ENCODE data around the gene OR8B12.

The OR8B12 gene

DNA sequence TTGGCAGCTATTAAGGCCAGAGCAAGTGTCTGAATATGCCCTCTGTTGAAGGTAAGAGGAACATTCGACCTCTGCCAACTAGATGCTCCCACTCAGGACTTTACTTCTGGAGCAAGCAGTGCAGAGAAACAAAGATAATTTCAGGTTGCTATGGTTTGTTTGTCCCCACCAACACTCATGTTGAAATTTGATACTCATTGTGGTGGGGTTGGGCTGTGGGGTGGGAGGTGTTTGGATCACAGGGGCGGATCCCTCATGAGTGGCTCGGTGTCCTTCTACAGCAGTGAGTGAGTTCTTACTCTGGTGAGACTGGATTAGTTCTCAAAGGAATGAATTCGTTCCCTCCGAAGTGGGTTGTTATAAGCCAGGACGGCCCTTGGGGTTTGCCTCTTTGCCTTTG lies 38.4 kb upstream of the OR8B12 start:
- no peaks in the 10 kb centered on the region for H3K36me3 ChIP-seq (ENCODE audit: insufficient read depth, insufficient read length, low read length)
- TF ChIP-seq ZNF274 (IDR thresholded peaks at IDR 0.05; ENCODE audit: low read depth, low read length), result no peak
- H3K4me1 ChIP-seq (ENCODE audit: insufficient read depth, insufficient read length), result no peaks in the 10 kb centered on the region
- no peak overlapping the region for H3K4me3 ChIP-seq (ENCODE audit: insufficient read length, low read depth)
- H3K9ac ChIP-seq (ENCODE audit: insufficient read length, low read depth), result no peak overlapping the region
- H3K9me3 ChIP-seq (ENCODE audit: insufficient read depth, low read length), result no peaks in the 10 kb centered on the region
- no peak for DNase-seq (ENCODE audit: low read depth, low spot score)
- H3K27me3 ChIP-seq (ENCODE audit: insufficient read depth, insufficient read length), result no peaks in the 10 kb centered on the region

DNA sequence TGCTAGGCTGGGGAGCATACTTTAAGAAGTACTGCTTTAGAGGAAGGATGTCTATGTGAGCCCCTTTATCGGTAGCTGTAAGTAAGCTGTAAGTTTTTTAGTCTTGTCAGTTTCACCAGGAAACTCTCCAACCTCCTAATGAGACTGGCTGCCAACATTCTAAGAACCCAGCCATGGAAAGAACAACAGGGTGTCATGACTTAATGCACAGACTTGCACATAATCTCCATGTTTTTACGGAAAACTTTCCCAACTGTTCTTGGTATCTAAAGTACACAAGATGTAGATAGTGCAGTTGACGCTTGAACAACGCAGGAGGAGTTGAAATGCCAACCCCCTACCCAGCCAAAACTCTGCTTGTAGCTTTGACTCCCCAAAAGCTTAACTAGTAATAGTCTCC lies 35.3 kb upstream of the OR8B12 start:
- DNase-seq (ENCODE audit: low read depth, low spot score), result no peak
- Histone ChIP-seq H3K9me3 (ENCODE audit: insufficient read depth, low read length) (no peaks in the 10 kb centered on the region), H3K27me3 (ENCODE audit: insufficient read depth, insufficient read length) (no peaks in the 10 kb centered on the region), H3K4me1 (ENCODE audit: insufficient read depth, insufficient read length) (no peaks in the 10 kb centered on the region), H3K4me3 (ENCODE audit: insufficient read length, low read depth) (no peak overlapping the region), H3K9ac (ENCODE audit: insufficient read length, low read depth) (no peak overlapping the region), H3K36me3 (ENCODE audit: insufficient read depth, insufficient read length, low read length) (no peaks in the 10 kb centered on the region)
- no peak for TF ChIP-seq SUZ12 (IDR thresholded peaks at IDR 0.05; ENCODE audit: extremely low read depth, insufficient read depth, insufficient read length)
- TF ChIP-seq ZNF274 (IDR thresholded peaks at IDR 0.05; ENCODE audit: low read depth, low read length), result no peak
- no peak for TF ChIP-seq YY1 (IDR thresholded peaks at IDR 0.05; ENCODE audit: insufficient read depth, insufficient read length)

DNA sequence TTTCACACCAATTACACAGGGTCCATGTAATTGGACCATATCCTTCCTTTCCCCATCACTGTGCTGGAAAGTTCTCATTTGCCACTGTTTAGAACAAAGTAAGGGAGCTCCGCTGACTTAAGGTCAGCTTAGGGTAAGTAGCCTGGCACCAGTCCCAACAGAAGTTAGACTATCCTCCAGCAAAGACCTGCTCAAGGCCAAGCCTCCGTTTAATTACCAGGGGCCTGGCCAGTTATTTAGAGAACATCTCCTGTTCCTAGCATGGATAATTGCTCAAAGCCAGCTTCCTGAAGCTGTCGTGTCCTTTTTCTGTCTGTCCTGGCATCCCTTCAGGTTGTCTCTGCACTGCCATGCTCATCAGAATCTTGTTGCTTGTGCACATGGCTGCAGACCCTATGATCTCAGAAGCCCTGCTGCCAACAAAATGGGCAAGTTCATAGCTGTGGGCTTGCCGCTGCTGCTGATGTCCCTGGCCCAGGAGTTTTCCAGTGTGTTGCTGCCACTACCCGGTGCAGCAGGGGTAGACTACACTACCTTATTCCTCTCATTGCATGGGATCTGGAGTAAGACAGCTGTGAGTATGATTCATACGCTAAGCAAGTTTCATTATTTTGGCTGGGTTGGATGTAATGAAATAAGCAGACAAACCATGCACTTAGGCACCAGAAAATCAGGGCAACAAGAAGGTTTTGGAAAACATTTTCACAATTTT lies 34.4 kb upstream of the OR8B12 start:
- no peak for DNase-seq (ENCODE audit: low read depth, low spot score)
- H3K4me1 ChIP-seq (ENCODE audit: insufficient read depth, insufficient read length), result no peaks in the 10 kb centered on the region
- no peak overlapping the region for H3K9ac ChIP-seq (ENCODE audit: insufficient read length, low read depth)
- TF ChIP-seq YY1 (IDR thresholded peaks at IDR 0.05; ENCODE audit: insufficient read depth, insufficient read length) (no peak), ZNF274 (IDR thresholded peaks at IDR 0.05; ENCODE audit: low read depth, low read length) (no peak), SUZ12 (IDR thresholded peaks at IDR 0.05; ENCODE audit: extremely low read depth, insufficient read depth, insufficient read length) (no peak)
- no peaks in the 10 kb centered on the region for H3K36me3 ChIP-seq (ENCODE audit: insufficient read depth, insufficient read length, low read length)
- H3K27me3 ChIP-seq (ENCODE audit: insufficient read depth, insufficient read length), result no peaks in the 10 kb centered on the region
- no peak overlapping the region for H3K4me3 ChIP-seq (ENCODE audit: insufficient read length, low read depth)
- no peaks in the 10 kb centered on the region for H3K9me3 ChIP-seq (ENCODE audit: insufficient read depth, low read length)

GRCh38 chr11:124570160-124570559 lies 26.7 kb upstream of the OR8B12 start:
- DNase-seq (ENCODE audit: low read depth, low spot score), result no peak
- no peak for TF ChIP-seq YY1 (IDR thresholded peaks at IDR 0.05; ENCODE audit: insufficient read depth, insufficient read length)
- TF ChIP-seq ZNF274 (IDR thresholded peaks at IDR 0.05; ENCODE audit: low read depth, low read length), result no peak
- TF ChIP-seq SUZ12 (IDR thresholded peaks at IDR 0.05; ENCODE audit: extremely low read depth, insufficient read depth, insufficient read length), result no peak
- no peaks in the 10 kb centered on the region for H3K4me1 ChIP-seq (ENCODE audit: insufficient read depth, insufficient read length)

GRCh38 chr11:124569697-124570096 lies 26.2 kb upstream of the OR8B12 start, which contains the start of gene OR8A1:
OR8A1 (plus strand) TSS chr11:124569997; CDS start chr11:124570120, 123 bp downstream.
- no peak for DNase-seq (ENCODE audit: low read depth, low spot score)
- Histone ChIP-seq H3K36me3 (ENCODE audit: insufficient read depth, insufficient read length, low read length) (no peaks in the 10 kb centered on the region), H3K9me3 (ENCODE audit: insufficient read depth, low read length) (no peaks in the 10 kb centered on the region), H3K9ac (ENCODE audit: insufficient read length, low read depth) (no peak within 1 kb of the TSS), H3K4me3 (ENCODE audit: insufficient read length, low read depth) (no peak within 1 kb of the TSS), H3K27me3 (ENCODE audit: insufficient read depth, insufficient read length) (no peaks in the 10 kb centered on the region), H3K4me1 (ENCODE audit: insufficient read depth, insufficient read length) (no peaks in the 10 kb centered on the region)
- TF ChIP-seq SUZ12 (IDR thresholded peaks at IDR 0.05; ENCODE audit: extremely low read depth, insufficient read depth, insufficient read length) (no peak), ZNF274 (IDR thresholded peaks at IDR 0.05; ENCODE audit: low read depth, low read length) (no peak), YY1 (IDR thresholded peaks at IDR 0.05; ENCODE audit: insufficient read depth, insufficient read length) (no peak)

More at GRCh38 chr11:124570160-124570559, 26.7 kb upstream of the OR8B12 start:
- H3K36me3 ChIP-seq (ENCODE audit: insufficient read depth, insufficient read length, low read length), result no peaks in the 10 kb centered on the region
- H3K4me3 ChIP-seq (ENCODE audit: insufficient read length, low read depth), result no peak overlapping the region
- no peak overlapping the region for H3K9ac ChIP-seq (ENCODE audit: insufficient read length, low read depth)
- H3K9me3 ChIP-seq (ENCODE audit: insufficient read depth, low read length), result no peaks in the 10 kb centered on the region
- H3K27me3 ChIP-seq (ENCODE audit: insufficient read depth, insufficient read length), result no peaks in the 10 kb centered on the region

GRCh38 chr11:124556828-124557227 lies 13.4 kb upstream of the OR8B12 start:
- H3K9ac ChIP-seq (ENCODE audit: insufficient read length, low read depth), result no peak overlapping the region
- no peak for TF ChIP-seq SUZ12 (IDR thresholded peaks at IDR 0.05; ENCODE audit: extremely low read depth, insufficient read depth, insufficient read length)
- no peak for TF ChIP-seq ZNF274 (IDR thresholded peaks at IDR 0.05; ENCODE audit: low read depth, low read length)
- TF ChIP-seq YY1 (IDR thresholded peaks at IDR 0.05; ENCODE audit: insufficient read depth, insufficient read length), result no peak
- no peak overlapping the region for H3K4me3 ChIP-seq (ENCODE audit: insufficient read length, low read depth)
- H3K27me3 ChIP-seq (ENCODE audit: insufficient read depth, insufficient read length), result no peaks in the 10 kb centered on the region
- H3K4me1 ChIP-seq (ENCODE audit: insufficient read depth, insufficient read length), result no peaks in the 10 kb centered on the region
- no peaks in the 10 kb centered on the region for H3K9me3 ChIP-seq (ENCODE audit: insufficient read depth, low read length)
- no peaks in the 10 kb centered on the region for H3K36me3 ChIP-seq (ENCODE audit: insufficient read depth, insufficient read length, low read length)
- DNase-seq (ENCODE audit: low read depth, low spot score), result no peak

DNA sequence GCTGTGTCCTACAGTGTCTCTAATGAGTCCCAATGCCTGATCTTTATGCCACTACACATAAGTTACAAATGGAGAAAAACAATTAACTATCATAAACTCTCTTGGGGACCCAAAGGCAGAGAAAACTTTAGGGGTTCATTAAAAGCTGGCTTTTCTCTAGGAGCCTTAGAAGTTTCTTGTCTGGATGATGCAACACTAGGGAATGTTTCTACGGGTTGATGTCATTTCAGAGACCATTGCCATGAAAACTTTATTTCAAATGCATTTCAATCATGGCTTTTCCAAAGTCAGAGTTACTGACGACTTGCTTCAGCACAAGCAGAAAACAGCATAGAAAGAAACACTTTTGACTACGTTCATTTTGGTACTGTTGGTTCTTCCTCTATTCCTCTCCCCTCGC lies 8.5 kb upstream of the OR8B12 start:
- TF ChIP-seq SUZ12 (IDR thresholded peaks at IDR 0.05; ENCODE audit: extremely low read depth, insufficient read depth, insufficient read length) (no peak), ZNF274 (IDR thresholded peaks at IDR 0.05; ENCODE audit: low read depth, low read length) (no peak)
- Histone ChIP-seq H3K4me3 (ENCODE audit: insufficient read length, low read depth) (no peak overlapping the region), H3K9ac (ENCODE audit: insufficient read length, low read depth) (no peak overlapping the region), H3K4me1 (ENCODE audit: insufficient read depth, insufficient read length) (no peaks in the 10 kb centered on the region), H3K36me3 (ENCODE audit: insufficient read depth, insufficient read length, low read length) (no peaks in the 10 kb centered on the region), H3K27me3 (ENCODE audit: insufficient read depth, insufficient read length) (no peaks in the 10 kb centered on the region), H3K9me3 (ENCODE audit: insufficient read depth, low read length) (no peaks in the 10 kb centered on the region)
- DNase-seq (ENCODE audit: low read depth, low spot score), result no peak

Data from NT2/D1 (cell line).